Left colon (tissue), 2 donors: ENCODE data around the gene INTU. TPM values are rescaled to one million over a fixed set of nuclear protein-coding genes. Genes with fewer than 3 reads are reported as not detected.

Experiments
- total RNA-seq, 2 donors: library from RNA; stranded (reverse); fragmentation: NEBNext Ultra II Directional; extraction: Animal tissue kit (Norgen Biotek cat#: 25700); gene quantifications; one replicate each; pipeline ENCODE4 v1.2.1, GENCODE V29; 2021
- donor health status: DM: no; HTN: no; CAD: no.
- donor health status: DM: yes; HTN: yes; CAD: no.

The INTU gene
- total RNA-seq, 2 donors from 2014 or later = 3.4 to 3.8 TPM

Other genes with a start within 250 kb of the INTU start
- gene SLC25A31, start 97.4 kb downstream of the INTU start, total RNA-seq = not detected
- 1 to 10 TPM; 4.4 to 6.0 TPM for gene HSPA4L, start 149.4 kb downstream of the INTU start, total RNA-seq
- gene PLK4, start 247.9 kb downstream of the INTU start, total RNA-seq = 1 to 10 TPM; 3.1 to 7.8 TPM